CD4-positive, alpha-beta T cell treated with Interleukin-4 for 4 hours (primary cell): Measurements from ENCODE around the gene INSYN2B.

ENCODE experiments used
- DNase-seq: peaks from one replicate; pipeline ENCODE4 v3.0.0-alpha.2; 2020

INSYN2B gene

DNA sequence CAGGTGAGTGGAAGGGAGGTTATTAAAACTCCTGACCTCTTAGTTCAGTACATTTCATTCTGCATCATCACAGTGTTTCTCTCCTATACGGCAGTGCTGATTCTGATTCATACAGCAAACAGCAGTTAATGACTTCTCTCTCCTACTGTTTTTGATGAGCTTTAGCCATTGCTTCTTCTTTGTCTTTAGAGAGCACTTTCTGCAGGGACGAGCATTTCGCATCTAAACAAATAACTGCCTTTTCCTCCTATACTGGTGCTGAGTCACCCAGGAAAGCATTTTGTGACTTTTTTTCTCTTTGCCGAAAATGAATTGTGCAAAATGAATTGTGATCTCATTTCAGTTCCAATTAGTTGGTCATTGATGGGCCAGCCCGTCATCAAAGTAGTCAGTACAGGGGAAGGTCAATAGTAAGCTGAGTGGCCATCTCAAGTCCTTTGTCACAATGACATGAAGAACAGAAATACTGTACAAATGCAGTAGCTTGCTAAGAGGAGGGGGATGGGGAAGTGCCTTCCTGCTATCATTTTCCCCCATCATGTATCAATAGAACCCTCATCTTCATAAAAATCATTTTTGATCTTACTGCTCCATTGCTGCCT lies 98.5 kb downstream of the INSYN2B start:
- DNase-seq, result no peak

DNA sequence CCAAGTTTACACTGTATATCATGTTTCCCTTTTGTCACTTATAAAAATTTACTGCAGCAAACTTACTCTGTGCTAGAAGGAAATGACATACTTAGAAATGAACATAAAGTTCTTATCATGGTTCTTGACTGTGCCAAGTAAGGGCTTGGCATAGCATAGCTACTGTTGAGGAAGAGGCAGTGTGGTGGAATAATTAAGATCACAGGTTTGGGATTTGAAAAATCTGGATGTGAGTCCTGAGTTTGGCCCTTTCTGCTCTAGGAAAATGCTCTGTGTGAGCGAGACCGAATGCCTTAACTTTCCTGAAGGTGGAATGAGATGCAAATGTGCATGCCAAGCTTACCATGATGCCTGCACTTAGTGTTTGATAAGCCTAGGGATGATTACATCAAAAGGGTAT lies 99.5 kb downstream of the INSYN2B start:
- DNase-seq, result no peak

DNA sequence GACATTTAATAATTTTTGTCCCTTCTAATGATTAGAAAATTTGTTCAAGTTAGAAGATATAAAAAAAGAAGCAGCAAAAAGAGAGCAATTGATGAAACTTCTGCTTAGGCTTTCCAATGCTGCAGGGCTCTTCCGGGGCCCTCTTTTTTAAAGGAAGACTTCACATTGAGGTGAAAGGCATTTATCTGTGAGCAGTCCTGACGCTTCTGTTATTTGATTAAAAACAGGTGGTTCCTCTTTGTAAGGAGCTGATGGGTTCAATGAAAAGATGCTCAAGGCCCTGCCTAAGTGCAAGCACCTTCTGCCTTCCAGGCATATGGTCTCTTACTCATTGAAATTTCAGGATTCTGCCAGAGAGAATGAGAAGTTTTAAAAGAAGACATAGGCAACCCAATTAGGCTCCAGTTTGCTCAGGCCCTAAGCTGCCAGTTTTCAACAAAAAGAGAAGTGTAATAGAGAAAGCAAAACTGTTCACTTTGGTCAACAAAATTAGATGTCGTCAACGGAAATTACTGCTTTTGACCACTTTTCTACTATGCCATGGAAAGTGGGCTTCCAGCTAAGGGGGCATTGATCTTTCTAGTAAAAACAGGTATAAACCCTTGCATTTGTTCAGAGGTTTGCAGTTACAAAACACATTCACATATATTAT lies 100.2 kb downstream of the INSYN2B start:
- DNase-seq, result no peak

- no peak for DNase-seq
Measured at GRCh38 chr5:169876386-169876785, 103.9 kb downstream of the INSYN2B start.

DNA sequence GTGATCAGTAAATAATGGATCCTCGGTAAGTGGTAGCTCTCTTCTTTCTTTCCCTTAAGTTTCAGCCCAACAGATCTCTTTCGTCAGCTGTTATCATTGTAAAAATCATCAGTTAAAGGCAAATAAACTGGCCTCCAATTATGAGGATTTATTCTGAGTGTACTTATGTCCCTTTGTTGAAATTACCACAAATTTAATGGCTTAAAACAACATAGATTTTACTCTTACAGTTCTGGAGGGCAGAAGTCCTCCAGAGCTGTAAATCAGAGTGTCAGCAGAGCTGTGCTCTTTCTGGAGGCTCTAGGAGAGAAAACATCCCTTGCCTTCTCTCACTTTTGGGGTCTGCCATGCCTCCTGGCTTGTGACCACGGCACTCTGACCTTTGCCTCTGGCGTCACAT lies 104.6 kb downstream of the INSYN2B start:
- no peak for DNase-seq

DNA sequence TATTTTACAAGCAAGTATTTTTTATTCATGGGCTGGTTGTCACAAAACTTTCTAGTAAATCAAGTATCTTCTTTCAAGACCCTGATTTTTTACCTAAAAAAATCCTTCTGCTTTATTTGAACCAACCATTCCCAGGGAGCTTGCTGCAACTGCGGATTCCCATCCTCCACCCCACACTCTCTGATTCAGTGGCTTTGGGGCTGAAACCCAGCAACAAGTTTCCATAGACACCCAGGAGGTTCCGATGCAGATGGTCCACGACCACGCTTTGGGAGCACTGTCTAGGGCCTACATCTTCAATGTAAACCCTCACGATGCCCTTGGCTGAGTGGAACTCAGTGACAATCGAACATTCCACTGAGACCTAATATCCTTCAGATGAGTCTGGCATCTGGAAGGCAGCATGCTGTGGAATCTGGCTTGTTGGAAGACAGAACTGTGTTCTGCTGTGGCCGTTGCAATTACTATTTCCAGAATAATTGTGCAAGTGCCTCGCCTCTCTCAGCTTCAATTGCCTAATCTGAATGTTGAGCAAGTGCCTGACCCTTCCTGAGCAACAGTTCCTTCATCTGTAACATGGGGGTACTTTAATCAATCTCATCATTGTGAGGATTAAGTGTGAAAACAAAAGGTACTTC lies 105.1 kb downstream of the INSYN2B start:
- DNase-seq, result no peak

DNA sequence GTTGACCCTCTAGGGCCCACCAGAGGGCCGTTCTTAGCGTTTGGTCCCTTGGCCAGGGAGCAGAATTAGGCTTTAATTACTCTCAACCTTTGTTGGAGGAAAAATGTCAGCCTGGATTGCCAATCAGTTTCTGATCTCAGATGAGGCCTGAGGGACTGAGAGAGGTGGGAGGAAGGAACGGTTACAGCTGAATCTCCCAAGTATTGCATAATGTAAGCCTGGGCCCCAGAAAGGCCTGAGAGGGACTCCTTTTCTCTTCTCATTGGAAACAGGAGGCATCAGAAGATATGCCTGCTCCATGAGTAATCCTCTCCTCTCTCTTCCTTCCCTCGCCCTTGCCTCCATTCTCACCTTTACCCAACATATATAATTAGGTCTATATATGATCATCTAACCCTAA lies 105.7 kb downstream of the INSYN2B start:
- no peak for DNase-seq

DNA sequence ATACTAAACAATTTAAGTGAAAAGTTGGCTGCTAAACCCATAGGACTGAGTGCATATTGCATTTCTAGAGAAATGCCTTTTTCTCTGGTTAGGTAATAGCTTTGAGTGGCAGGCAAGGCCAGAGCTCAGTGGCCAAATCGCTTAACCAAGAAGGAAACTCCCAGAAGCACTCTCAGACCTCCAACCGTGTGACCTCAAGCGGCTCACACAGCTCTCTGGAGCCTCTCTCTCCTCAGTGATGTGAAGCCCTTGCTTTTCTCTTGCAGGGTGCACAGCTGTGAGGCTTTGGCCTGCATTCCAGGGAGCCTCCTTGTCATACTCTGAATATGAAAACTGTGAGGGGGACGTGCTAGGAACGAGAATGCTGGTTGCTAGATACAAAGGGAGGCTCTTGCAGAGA lies 106.7 kb downstream of the INSYN2B start:
- no peak for DNase-seq

GRCh38 chr5:169871826-169872490 lies 108.3 kb downstream of the INSYN2B start:
- DNase-seq, result no peak

DNA sequence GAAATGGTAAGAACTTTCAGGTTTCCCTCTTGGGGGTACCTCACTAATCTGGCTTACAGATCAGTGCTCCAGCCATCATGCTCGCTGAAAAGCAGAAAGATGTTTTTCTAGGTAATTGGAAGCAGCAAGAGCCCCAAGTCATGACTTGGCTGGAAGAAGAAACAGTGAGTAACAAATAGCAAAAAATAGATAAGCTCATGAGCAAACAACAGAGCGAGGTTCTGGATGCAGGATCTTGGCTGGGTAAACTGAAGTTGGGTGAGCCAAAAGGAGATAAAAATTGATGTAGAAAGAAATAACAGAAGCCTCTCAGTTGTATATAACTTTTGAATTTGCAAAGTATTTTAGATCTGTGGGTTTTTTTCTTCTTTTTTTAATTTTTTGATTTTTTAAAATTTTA lies 110.1 kb downstream of the INSYN2B start:
- no peak for DNase-seq

- DNase-seq, result no peak
Measured at GRCh38 chr5:169869066-169869465, 111.2 kb downstream of the INSYN2B start.

- DNase-seq, result no peak
Measured at GRCh38 chr5:169867347-169867746, 112.9 kb downstream of the INSYN2B start.

GRCh38 chr5:169864483-169864882 lies 115.8 kb downstream of the INSYN2B start:
- DNase-seq, result no peak

DNA sequence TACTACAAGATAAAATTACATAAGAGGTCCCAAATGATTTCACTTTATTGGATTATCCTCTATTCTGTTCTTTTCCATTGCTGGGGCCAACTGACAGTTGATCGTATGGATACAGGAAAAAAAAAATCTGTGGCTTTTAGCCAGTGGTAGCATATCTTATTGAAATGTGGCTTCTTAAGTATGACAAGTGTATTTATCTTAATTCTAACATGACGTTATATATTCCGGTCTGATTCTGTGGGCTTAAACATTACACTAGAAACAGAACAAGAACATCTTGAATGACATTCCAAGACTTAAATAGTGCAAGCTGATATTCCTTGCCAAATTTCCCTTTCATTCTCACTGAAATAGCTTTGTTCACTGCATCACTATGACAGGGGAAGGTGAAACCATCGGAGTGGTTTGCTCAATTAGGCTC lies 117.9 kb downstream of the INSYN2B start:
- no peak for DNase-seq

DNA sequence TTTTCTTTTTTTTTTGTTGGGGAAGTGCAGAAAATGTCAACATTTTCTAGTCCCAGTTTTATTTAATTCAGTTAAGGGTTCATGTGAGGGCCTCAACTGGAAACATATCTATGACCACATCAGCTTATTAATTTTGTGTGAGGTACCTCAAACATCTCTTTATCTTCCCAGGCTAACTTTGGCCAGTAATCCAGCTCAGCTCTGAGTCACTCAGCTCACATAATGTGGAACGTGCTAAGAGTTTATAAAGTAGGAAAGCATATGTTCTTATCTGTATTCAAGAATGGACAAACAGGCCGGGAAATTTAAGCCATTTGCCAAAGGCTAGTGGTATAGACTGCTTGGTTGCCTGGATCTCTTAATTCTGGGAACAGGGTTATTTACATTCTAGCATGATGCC lies 118.4 kb downstream of the INSYN2B start:
- no peak for DNase-seq

DNA sequence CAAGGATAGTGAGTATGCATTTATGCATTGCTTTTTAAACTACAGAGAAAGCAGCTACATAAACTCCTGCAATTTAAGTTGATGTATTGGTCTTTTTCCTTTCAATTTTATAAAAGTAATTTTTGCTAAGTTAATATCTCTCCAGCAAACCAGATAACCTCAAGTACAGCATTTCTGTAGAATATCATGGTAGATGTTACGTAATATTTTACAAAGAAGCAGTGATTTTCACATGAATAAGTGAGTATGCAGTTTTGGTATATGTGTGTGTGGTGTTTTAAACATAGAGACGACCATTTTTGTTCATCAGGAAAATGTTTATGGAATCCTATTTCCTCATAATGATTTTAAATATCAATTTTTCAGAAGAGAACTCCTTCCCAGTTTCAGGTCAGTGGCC lies 118.9 kb downstream of the INSYN2B start:
- no peak for DNase-seq

- no peak for DNase-seq
Measured at GRCh38 chr5:169860585-169860984, 119.7 kb downstream of the INSYN2B start.

GRCh38 chr5:169856571-169856970 lies 123.7 kb downstream of the INSYN2B start:
- DNase-seq, result no peak

- no peak for DNase-seq
Measured at GRCh38 chr5:169851321-169851850, 128.9 kb downstream of the INSYN2B start.

GRCh38 chr5:169850409-169850808 lies 129.9 kb downstream of the INSYN2B start:
- no peak for DNase-seq

DNA sequence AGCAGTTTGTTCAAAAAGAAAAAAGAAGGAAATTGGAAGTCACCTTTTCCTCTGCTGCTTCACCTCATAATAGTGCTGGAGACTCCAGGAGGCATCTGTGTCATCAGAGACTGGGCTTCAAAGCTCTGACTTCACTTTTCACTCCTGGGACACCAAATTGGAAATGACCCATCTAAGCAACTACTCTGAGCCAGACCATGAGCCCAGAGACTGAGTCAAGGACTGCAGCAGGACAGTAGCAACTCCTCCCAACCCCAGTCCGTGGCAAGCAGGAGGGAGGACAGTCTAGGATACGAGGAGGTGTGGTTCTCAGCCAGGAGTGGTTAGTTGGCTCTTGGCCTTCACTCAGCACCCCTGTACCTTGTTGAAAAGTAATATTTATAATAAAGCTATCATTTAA lies 131.5 kb downstream of the INSYN2B start:
- DNase-seq, result no peak

- DNase-seq, result no peak
Measured at GRCh38 chr5:169848271-169848670, 132.0 kb downstream of the INSYN2B start.

- DNase-seq, result no peak
Measured at GRCh38 chr5:169847519-169847918, 132.8 kb downstream of the INSYN2B start.

- DNase-seq, result no peak
Measured at GRCh38 chr5:169842699-169843098, 137.6 kb downstream of the INSYN2B start.
